ENCODE data around the gene BICRA.
"Not testable (repeated sequence)": the region's sequence is repeated elsewhere in the genome, so short reads cannot be mapped to it uniquely, and the experiment has no call there.

The BICRA gene

GRCh38 chr19:47716270-47716937, 107.5 kb downstream of the BICRA start:
- no peak for DNase-seq

GRCh38 chr19:47718415-47719046, 109.6 kb downstream of the BICRA start:
- DNase-seq: not testable (repeated sequence)

- no peak for DNase-seq
Observed at GRCh38 chr19:47719047-47719859, 110.3 kb downstream of the BICRA start.

- no peak for DNase-seq
Observed at GRCh38 chr19:47720669-47721422, 111.9 kb downstream of the BICRA start.

GRCh38 chr19:47723581-47723940, 114.6 kb downstream of the BICRA start:
- no peak for DNase-seq

- DNase-seq: no peak
Observed at GRCh38 chr19:47725759-47726401, 116.9 kb downstream of the BICRA start.

- DNase-seq: no peak
Observed at GRCh38 chr19:47726467-47726866, 117.5 kb downstream of the BICRA start.

- DNase-seq: not testable (repeated sequence)
Observed at GRCh38 chr19:47728295-47728694, 119.4 kb downstream of the BICRA start.

GRCh38 chr19:47729468-47729798, 120.5 kb downstream of the BICRA start:
- DNase-seq: no peak

- DNase-seq: no peak
Observed at GRCh38 chr19:47729799-47730520, 121.0 kb downstream of the BICRA start.

- DNase-seq: no peak
Observed at GRCh38 chr19:47730521-47730889, 121.6 kb downstream of the BICRA start.

GRCh38 chr19:47730910-47731309, 122.0 kb downstream of the BICRA start:
- DNase-seq: no peak

- DNase-seq: no peak
Observed at GRCh38 chr19:47735131-47735530, 126.2 kb downstream of the BICRA start.

GRCh38 chr19:47740866-47741519, 132.1 kb downstream of the BICRA start:
- no peak for DNase-seq

GRCh38 chr19:47741544-47742140, 132.7 kb downstream of the BICRA start:
- DNase-seq: no peak

- no peak for DNase-seq
Observed at GRCh38 chr19:47742634-47743033, 133.7 kb downstream of the BICRA start.

GRCh38 chr19:47745010-47745901, 136.3 kb downstream of the BICRA start, which contains the start of gene NOP53:
NOP53 (plus strand) TSS chr19:47745546; CDS start chr19:47745560, 14 bp downstream.
- DNase-seq: peak; percentile 98

- not testable (repeated sequence) for DNase-seq
Observed at GRCh38 chr19:47746129-47746528, 137.2 kb downstream of the BICRA start.

GRCh38 chr19:47749326-47749725, 140.4 kb downstream of the BICRA start:
- DNase-seq: no peak

- no peak for DNase-seq
Observed at GRCh38 chr19:47750752-47751151, 141.8 kb downstream of the BICRA start.
